Right atrium auricular region (tissue), 2 donors: ENCODE measurements around the gene TYW5. TPM values are rescaled to one million over a fixed set of nuclear protein-coding genes. Genes with fewer than 3 reads are reported as not detected.
A peak's percentile ranks its signal among the peaks of the same experiment; 100 is the strongest.

Source experiments
- DNase-seq: peaks from one replicate; pipeline ENCODE4 v3.0.0-alpha.2; 2019; ENCODE audit warnings: low spot score
- H3K27ac ChIP-seq, 2 donors: fragments of 200-600 bp; sonication (generic); 1 replicate in 1 of 2; 2 replicates in 1 of 2; pipeline ENCODE4 v1.5.1; 2016 to 2019
- H3K27me3 ChIP-seq, 2 donors: fragments of 200-600 bp; sonication (generic); one replicate each; pipeline versions ENCODE4 v1.5.1 to v1.6.0; 2017 to 2019
- H3K36me3 ChIP-seq: fragments of 200-600 bp; sonication (generic); one replicate; pipeline ENCODE4 v1.5.1; 2016
- H3K4me1 ChIP-seq, 2 donors: fragments of 200-600 bp; sonication (generic); one replicate each; pipeline versions ENCODE4 v1.5.1 to v1.6.0; 2017 to 2019
- H3K4me3 ChIP-seq, 2 donors: fragments of 200-600 bp; sonication (generic); 1 replicate in 1 of 2; 2 replicates in 1 of 2; pipeline ENCODE4 v1.5.1; 2017 to 2019; ENCODE audit warnings: mild to moderate bottlenecking in 1 of 2, moderate library complexity in 1 of 2
- H3K9me3 ChIP-seq, 2 donors: fragments of 200-600 bp; sonication (generic); one replicate each; pipeline ENCODE4 v1.5.1; 2019
- CTCF ChIP-seq, 2 donors: fragments of 200-600 bp; sonication (generic); IDR thresholded peaks; one replicate each; pipeline ENCODE4 v1.5.1; 2019; ENCODE audit warnings: antibody characterized with exemption in 2 of 2
- total RNA-seq, 2 donors: library from RNA; depleted of rRNA; stranded (reverse); fragments of >200 nt; gene quantifications; one replicate each; pipeline ENCODE4 v1.1.0, GENCODE V29; 2016

Gene TYW5
- total RNA-seq, 2 donors from 2014 or later: 1.9 to 3.3 TPM

GRCh38 chr2:199973703-199974102, 18.4 kb upstream of the TYW5 start:
- no peaks in the 10 kb centered on the region for H3K9me3 ChIP-seq
- no peaks in the 10 kb centered on the region for H3K4me1 ChIP-seq
- H3K27ac ChIP-seq: no peak overlapping the region
- no peak overlapping the region for H3K4me3 ChIP-seq
- DNase-seq: no peak
- H3K36me3 ChIP-seq: no peaks in the 10 kb centered on the region
- H3K27me3 ChIP-seq: no peaks in the 10 kb centered on the region
- TF ChIP-seq CTCF (IDR thresholded peaks at IDR 0.05): peak in 1 of 2 donors; percentile 58

- no peak for TF ChIP-seq CTCF (IDR thresholded peaks at IDR 0.05)
These were observed 16.9 kb upstream of the TYW5 start for GRCh38 chr2:199972088-199972626.

DNA sequence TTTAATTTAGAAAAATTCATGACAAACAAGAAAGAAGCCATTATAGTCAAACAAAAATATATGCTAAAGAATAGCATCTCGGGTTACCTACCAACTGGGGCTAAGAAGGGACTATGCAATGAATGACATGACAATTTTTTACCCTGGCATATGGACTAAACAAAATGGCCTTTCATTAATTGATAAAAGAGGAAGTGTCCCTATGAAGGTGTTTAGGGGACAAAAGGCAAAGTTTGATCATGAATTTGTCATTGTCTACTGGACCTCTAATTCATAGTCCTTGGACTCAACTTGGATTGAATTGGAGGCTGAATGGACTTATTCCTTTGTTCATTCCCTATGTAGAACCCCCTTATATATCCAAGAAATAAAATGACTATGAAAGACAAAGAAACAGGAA, 12.8 kb upstream of the TYW5 start:
- no peak for TF ChIP-seq CTCF (IDR thresholded peaks at IDR 0.05)
- no peak for DNase-seq
- Histone ChIP-seq H3K9me3 (no peaks in the 10 kb centered on the region), H3K4me3 (no peak overlapping the region), H3K4me1 (no peaks in the 10 kb centered on the region), H3K27me3 (no peaks in the 10 kb centered on the region), H3K36me3 (peaks cover 23% of the 10 kb centered on the region), H3K27ac (no peak overlapping the region)

More at GRCh38 chr2:199972088-199972626, 16.9 kb upstream of the TYW5 start:
- Histone ChIP-seq H3K4me1 (no peaks in the 10 kb centered on the region), H3K4me3 (no peak overlapping the region), H3K27ac (no peak overlapping the region), H3K9me3 (no peaks in the 10 kb centered on the region), H3K36me3 (no peaks in the 10 kb centered on the region), H3K27me3 (no peaks in the 10 kb centered on the region)
- no peak for DNase-seq

DNA sequence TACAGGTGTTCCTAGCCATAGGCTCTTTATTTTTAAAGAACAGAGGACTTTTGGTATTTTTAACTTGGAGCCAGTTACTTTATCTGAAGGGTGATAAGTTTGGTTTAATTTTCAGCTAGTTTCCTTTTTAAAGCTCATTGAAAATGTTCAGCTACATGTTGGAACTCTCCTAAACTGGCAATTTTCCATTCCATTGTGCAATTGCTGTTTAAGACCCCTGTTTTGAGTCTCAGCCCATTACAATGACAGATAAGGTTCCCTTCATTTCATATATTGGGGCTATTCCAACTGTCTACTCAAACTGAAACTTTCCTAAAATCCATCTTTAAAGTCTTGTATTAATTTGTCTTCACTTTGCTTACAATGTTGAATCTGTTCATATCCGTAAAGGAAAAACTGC, 11.7 kb upstream of the TYW5 start:
- Histone ChIP-seq H3K27me3 (no peaks in the 10 kb centered on the region), H3K36me3 (peaks cover 30% of the 10 kb centered on the region)
- no peak for DNase-seq

GRCh38 chr2:199966405-199966804, 11.1 kb upstream of the TYW5 start:
- no peaks in the 10 kb centered on the region for H3K27me3 ChIP-seq
- H3K4me3 ChIP-seq: no peak overlapping the region
- no peak overlapping the region for H3K27ac ChIP-seq
- peaks cover 36% of the 10 kb centered on the region for H3K36me3 ChIP-seq
- no peaks in the 10 kb centered on the region for H3K9me3 ChIP-seq
- no peak for TF ChIP-seq CTCF (IDR thresholded peaks at IDR 0.05)
- no peak for DNase-seq
- H3K4me1 ChIP-seq: no peaks in the 10 kb centered on the region

More for the DNA sequence above, 11.7 kb upstream of the TYW5 start:
- Histone ChIP-seq H3K9me3 (no peaks in the 10 kb centered on the region), H3K4me1 (no peaks in the 10 kb centered on the region), H3K27ac (no peak overlapping the region), H3K4me3 (no peak overlapping the region)
- TF ChIP-seq CTCF (IDR thresholded peaks at IDR 0.05): no peak

DNA sequence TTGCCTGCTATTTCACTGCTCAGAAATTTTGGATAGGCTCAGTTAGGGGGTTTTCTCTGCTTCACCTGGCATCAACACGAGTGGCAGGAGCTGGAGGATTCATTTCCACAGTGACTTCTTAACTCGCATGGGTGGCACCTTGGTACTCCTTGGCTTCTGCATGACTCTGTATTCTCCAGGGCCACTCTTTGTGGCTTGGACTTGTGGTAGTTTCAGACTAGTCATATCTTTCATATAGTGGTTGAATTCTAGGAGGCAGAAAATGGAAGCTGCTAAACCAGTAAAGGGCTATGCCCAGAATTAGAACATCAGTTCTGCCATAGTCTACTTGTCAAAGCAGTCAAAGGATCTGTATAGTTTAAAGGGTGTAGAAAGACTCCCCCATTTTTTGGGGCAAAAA, 6.9 kb upstream of the TYW5 start:
- peaks cover 52% of the 10 kb centered on the region for H3K36me3 ChIP-seq
- no peak for DNase-seq
- H3K4me1 ChIP-seq: peaks cover 0 to 12% of the 10 kb centered on the region in 2 donors
- no peak for TF ChIP-seq CTCF (IDR thresholded peaks at IDR 0.05)
- H3K4me3 ChIP-seq: no peak overlapping the region
- no peaks in the 10 kb centered on the region for H3K9me3 ChIP-seq
- no peaks in the 10 kb centered on the region for H3K27me3 ChIP-seq
- H3K27ac ChIP-seq: no peak overlapping the region
